Gastrocnemius medialis (tissue), 4 donors: ENCODE results near the gene CCL14.
"Not testable (repeated sequence)": the region's sequence is repeated elsewhere in the genome, so short reads cannot be mapped to it uniquely, and the experiment has no call there.

ENCODE experiments used
- POLR2A ChIP-seq, 2 donors: fragments of 450-650 bp; IDR thresholded peaks; one replicate each; pipeline ENCODE4 v1.6.1; 2017; ENCODE audit warnings: antibody characterized with exemption in 2 of 2, mild to moderate bottlenecking in 2 of 2, moderate library complexity in 2 of 2
- TF ChIP-seq, protein P1 (sequence below), 5 experiments: fragments of 450-650 bp in 3 of 5; fragments of 200-600 bp in 2 of 5; sonication (generic) in 2 of 5; IDR thresholded peaks in 4 of 5; conservative IDR thresholded peaks in 1 of 5; 1 replicate in 4 of 5; 2 replicates in 1 of 5; pipeline ENCODE4 v1.5.1; 2016 to 2019; ENCODE audit warnings: antibody characterized with exemption in 5 of 5, mild to moderate bottlenecking in 3 of 5, moderate library complexity in 3 of 5

DNA sequence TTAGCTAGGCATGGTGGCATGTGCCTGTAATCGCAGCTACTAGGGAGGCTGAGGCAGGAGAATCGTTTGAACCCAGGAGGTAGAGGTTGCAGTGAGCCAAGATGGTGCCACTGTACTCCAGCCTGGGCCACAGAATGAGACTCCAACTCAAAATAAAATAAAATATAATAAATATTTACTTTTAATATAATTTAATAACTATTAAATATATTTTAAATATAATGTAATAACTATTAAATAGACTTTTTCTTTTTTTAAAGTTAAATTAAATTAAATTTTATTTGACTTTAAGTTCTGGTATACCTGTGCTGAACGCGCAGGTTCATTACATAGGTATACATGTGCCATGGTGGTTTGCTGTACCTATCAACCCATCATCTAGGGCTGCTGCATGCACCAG lies 29.4 kb upstream of the CCL14 start:
- TF ChIP-seq POLR2A (IDR thresholded peaks at IDR 0.05) = not testable (repeated sequence)
- TF ChIP-seq, protein P1, sequence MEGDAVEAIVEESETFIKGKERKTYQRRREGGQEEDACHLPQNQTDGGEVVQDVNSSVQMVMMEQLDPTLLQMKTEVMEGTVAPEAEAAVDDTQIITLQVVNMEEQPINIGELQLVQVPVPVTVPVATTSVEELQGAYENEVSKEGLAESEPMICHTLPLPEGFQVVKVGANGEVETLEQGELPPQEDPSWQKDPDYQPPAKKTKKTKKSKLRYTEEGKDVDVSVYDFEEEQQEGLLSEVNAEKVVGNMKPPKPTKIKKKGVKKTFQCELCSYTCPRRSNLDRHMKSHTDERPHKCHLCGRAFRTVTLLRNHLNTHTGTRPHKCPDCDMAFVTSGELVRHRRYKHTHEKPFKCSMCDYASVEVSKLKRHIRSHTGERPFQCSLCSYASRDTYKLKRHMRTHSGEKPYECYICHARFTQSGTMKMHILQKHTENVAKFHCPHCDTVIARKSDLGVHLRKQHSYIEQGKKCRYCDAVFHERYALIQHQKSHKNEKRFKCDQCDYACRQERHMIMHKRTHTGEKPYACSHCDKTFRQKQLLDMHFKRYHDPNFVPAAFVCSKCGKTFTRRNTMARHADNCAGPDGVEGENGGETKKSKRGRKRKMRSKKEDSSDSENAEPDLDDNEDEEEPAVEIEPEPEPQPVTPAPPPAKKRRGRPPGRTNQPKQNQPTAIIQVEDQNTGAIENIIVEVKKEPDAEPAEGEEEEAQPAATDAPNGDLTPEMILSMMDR (IDR thresholded peaks at IDR 0.05 in 4 of 5, conservative IDR thresholded peaks at IDR 0.05 in 1 of 5) = not testable (repeated sequence)
